HUES48 (cell line): ENCODE measurements around the gene SIRPB2.

Source experiments
- H3K27ac ChIP-seq: one replicate; pipeline ENCODE4 v1.7.0; 2013; ENCODE audit warnings: low read depth, low read length, inconsistent platforms
- H3K27me3 ChIP-seq: 2 replicates; pipeline ENCODE4 v1.6.1; 2013; ENCODE audit warnings: mild to moderate bottlenecking, low read length; ENCODE audit not compliant: control insufficient read depth, insufficient read depth
- H3K36me3 ChIP-seq: 2 replicates; pipeline ENCODE4 v1.6.1; 2013; ENCODE audit warnings: low read length; ENCODE audit not compliant: control insufficient read depth, insufficient read depth
- H3K4me1 ChIP-seq: 2 replicates; pipeline ENCODE4 v1.6.1; 2013; ENCODE audit warnings: mild to moderate bottlenecking, low read length; ENCODE audit not compliant: control insufficient read depth, insufficient read depth
- H3K4me3 ChIP-seq: 2 replicates; pipeline ENCODE4 v1.5.1; 2013; ENCODE audit warnings: mild to moderate bottlenecking, low read depth, low read length
- H3K9ac ChIP-seq: 2 replicates; pipeline ENCODE4 v1.6.1; 2013; ENCODE audit warnings: mild to moderate bottlenecking, low read depth, low read length, moderate library complexity
- H3K9me3 ChIP-seq: 2 replicates; pipeline ENCODE4 v1.6.1; 2013; ENCODE audit warnings: low read length; ENCODE audit not compliant: control insufficient read depth, insufficient read depth

SIRPB2 gene

DNA sequence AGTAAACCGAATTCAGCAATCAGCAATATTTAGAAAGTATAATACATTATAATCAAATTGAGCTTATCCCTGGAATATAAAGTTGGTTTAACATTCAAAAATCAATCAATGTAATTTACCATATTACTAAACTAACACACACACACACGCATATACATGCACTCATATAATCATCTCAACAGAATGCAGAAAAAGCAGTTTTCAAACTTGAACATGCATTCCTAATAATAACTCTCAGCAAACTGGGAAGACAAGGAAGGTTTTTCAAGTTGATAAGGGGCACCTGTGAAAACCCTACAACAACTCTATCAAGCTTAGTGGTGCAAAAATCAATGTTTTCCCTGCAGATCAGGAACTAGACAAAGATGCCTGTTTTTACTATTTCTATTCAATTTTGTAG lies 4.7 kb downstream of the SIRPB2 start:
- Histone ChIP-seq H3K27me3 (no peaks in the 10 kb centered on the region), H3K4me3 (no peak overlapping the region), H3K27ac (no peak overlapping the region), H3K9ac (no peak overlapping the region), H3K9me3 (no peaks in the 10 kb centered on the region), H3K36me3 (no peaks in the 10 kb centered on the region), H3K4me1 (no peaks in the 10 kb centered on the region)

DNA sequence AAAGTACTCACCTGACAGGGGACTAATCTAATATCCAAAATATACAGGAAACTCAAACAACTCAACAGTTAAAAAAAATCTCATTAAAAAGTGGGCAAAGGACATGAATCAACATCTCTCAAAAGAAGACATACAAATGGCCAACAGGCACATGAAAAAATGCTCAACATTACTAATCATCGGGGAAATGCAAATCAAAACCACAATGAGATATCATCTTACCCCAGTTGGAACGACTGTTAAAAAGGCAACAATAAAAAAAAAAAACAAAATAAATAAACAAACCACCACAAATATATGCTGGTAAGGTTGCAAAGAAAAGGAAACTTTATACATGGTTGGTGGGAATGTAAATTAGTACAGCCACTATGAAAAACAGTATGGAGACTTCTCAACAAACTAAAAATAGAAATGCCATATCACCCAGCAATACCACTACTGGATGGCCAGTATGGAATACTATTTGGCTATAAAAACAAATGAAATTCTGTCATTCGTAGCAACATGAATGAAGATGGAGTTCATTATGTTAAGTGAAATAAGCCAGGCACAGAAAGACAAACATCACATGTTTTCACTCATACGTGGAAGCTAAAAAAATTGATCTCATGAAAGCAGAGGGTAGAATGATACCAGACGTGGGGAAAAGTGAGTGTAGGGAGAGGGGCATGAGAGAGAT lies 6.6 kb downstream of the SIRPB2 start:
- Histone ChIP-seq H3K27me3 (no peaks in the 10 kb centered on the region), H3K9me3 (no peaks in the 10 kb centered on the region), H3K4me3 (no peak overlapping the region), H3K36me3 (no peaks in the 10 kb centered on the region), H3K27ac (no peak overlapping the region), H3K9ac (no peak overlapping the region), H3K4me1 (no peaks in the 10 kb centered on the region)

DNA sequence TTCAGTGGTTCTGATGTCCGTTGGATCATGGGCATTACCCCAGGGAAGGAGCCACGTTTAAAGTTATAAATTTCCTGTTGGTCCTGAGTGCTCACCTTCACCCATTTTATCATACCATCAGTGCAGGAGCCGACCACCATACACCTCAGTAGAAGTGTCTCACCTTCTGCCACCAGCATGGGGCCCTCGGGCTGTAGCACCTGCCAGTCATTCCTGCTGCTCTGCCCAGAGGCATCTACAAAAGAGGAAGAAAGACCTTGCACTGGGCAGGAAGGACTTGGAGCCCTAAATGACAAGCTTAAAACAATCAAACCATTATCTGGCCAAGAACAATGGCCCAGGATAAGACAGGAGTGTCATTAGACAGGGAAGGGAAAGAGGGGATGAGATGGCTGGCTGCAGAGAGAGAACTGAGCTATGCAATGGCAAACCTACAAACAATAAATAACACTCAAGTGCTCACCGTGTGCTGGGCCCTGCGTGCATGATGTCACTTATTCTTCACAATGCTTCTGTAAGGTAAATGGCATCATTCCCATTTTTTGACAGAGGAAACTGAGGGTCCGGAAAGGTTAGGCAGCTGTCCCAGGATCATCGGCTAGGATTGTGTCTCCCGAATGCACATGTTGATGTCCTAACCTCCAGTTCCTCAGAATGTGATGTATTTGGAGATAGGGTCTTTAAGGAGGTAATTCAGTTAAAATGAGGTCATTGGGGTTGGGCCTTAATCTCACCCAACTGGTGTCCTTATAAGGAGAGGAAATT lies 11.2 kb downstream of the SIRPB2 start:
- H3K27ac ChIP-seq, result no peak overlapping the region
- H3K27me3 ChIP-seq, result no peaks in the 10 kb centered on the region
- H3K4me1 ChIP-seq, result no peaks in the 10 kb centered on the region
- H3K9me3 ChIP-seq, result no peaks in the 10 kb centered on the region
- no peak overlapping the region for H3K4me3 ChIP-seq
- H3K36me3 ChIP-seq, result no peaks in the 10 kb centered on the region
- no peak overlapping the region for H3K9ac ChIP-seq

DNA sequence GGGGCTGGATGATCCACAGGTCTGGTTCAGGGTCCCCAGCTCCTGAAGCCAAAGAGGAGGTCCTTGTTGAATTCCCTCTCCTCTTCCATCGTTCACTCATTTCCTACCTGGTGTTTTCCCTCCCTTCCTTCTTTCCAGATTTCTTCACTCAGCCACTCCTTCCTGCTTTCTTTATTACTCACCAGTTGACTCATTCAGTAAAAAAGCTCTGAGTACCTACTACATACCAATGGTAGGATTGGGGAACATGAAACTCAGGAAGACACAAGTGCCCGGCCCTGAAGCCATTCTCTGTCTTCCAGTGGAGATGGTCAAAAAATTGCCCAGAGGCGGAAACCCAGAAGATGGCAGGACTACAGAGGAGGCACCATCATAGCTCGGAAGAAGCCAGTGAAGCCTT lies 12.7 kb downstream of the SIRPB2 start:
- Histone ChIP-seq H3K9me3 (no peaks in the 10 kb centered on the region), H3K4me1 (no peaks in the 10 kb centered on the region), H3K9ac (no peak overlapping the region), H3K4me3 (no peak overlapping the region), H3K27ac (no peak overlapping the region), H3K36me3 (no peaks in the 10 kb centered on the region), H3K27me3 (no peaks in the 10 kb centered on the region)

DNA sequence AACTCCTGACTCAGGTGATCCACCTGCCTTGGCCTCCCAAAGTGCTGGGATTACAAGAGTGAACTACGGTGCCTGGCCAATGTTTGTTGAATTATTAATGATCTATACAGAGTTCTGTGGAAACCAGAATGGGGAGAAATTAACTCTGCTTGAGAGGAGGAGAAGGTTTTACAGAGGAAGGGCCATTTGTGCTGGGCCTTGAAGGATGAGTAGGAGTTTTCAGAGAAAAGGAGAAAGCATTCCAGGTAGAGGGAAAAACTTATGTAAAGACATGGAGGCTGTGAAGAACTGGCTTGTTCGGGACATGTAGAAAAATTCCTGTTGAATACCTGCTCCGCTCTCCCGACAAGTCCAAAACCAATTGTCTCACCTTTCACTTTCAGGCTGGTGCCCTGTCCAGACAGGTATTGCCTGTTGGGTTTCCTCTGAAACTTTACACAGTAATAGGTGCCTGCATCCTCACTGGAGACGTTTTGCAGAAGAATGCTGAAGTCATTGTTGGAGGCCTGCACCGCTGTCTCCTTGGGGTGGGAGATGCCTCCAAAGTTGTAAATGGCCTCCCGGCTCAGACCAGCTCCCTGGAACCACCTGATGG lies 13.2 kb downstream of the SIRPB2 start:
- Histone ChIP-seq H3K27me3 (no peaks in the 10 kb centered on the region), H3K9me3 (no peaks in the 10 kb centered on the region), H3K9ac (no peak overlapping the region), H3K36me3 (no peaks in the 10 kb centered on the region), H3K27ac (no peak overlapping the region), H3K4me1 (no peaks in the 10 kb centered on the region), H3K4me3 (no peak overlapping the region)

DNA sequence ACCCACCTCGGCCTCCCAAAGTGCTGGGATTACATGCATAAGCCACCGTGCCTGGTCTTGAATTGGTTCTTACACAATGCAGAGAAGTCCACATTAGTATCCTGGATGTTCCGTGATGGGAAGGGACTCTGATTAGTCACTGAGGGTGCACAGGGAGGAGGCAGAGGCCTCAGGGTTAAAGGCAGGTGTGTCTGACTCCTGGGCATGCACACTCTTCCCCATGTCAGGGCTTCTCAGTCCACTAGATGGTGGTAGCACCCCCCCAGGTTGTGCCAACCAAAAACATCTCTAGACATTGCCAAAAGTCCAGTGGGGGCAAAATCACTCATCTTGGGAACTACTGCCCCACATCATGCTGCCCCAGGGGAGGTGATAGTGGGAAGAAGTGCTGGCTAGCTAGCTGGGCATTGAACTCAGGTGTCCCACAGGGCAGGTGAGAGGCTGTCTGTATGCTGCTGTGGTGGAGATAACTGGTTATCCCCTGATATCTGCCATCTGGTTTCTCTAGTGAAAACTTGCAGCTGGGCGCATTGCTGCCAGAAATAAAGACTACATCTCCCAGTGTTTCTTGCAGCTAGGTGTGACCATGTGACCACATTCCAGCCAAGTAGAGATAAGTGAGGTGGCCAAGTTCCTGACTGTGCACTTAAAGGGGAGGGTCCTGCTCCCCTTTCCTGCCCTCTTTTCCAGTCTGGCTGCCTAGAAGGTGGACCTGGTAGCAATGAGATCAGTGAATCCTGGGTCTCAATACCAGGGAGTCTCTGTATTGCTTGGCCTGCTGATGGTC lies 16.2 kb downstream of the SIRPB2 start:
- no peak overlapping the region for H3K27ac ChIP-seq
- no peaks in the 10 kb centered on the region; the same call in 1 of the 2 replicates for H3K4me1 ChIP-seq
- H3K9ac ChIP-seq, result no peak overlapping the region
- H3K36me3 ChIP-seq, result no peaks in the 10 kb centered on the region
- no peaks in the 10 kb centered on the region for H3K27me3 ChIP-seq
- H3K4me3 ChIP-seq, result no peak overlapping the region
- no peaks in the 10 kb centered on the region for H3K9me3 ChIP-seq

DNA sequence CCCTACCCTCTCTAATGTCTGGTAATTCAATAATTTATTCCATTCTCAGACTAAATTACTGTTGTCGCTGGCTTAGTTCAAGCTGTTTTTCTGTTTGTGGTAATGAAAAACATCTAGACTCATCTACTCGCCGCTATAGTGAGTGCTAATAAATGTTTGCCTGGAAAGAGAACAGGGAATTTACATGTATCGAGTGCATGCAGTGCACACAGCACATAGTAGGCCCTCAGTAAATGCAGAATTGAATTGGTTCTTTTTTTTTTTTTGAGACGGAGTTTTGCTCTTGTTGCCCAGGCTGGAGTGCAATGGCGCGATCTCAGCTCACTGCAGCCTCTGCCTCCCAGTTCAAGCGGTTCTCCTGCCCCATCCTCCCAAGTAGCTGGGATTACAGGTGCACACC lies 16.9 kb downstream of the SIRPB2 start:
- H3K4me3 ChIP-seq, result no peak overlapping the region
- H3K9me3 ChIP-seq, result no peaks in the 10 kb centered on the region
- no peak overlapping the region for H3K9ac ChIP-seq
- H3K36me3 ChIP-seq, result no peaks in the 10 kb centered on the region
- no peaks in the 10 kb centered on the region; the same call in 1 of the 2 replicates for H3K4me1 ChIP-seq
- H3K27ac ChIP-seq, result no peak overlapping the region
- no peaks in the 10 kb centered on the region for H3K27me3 ChIP-seq

DNA sequence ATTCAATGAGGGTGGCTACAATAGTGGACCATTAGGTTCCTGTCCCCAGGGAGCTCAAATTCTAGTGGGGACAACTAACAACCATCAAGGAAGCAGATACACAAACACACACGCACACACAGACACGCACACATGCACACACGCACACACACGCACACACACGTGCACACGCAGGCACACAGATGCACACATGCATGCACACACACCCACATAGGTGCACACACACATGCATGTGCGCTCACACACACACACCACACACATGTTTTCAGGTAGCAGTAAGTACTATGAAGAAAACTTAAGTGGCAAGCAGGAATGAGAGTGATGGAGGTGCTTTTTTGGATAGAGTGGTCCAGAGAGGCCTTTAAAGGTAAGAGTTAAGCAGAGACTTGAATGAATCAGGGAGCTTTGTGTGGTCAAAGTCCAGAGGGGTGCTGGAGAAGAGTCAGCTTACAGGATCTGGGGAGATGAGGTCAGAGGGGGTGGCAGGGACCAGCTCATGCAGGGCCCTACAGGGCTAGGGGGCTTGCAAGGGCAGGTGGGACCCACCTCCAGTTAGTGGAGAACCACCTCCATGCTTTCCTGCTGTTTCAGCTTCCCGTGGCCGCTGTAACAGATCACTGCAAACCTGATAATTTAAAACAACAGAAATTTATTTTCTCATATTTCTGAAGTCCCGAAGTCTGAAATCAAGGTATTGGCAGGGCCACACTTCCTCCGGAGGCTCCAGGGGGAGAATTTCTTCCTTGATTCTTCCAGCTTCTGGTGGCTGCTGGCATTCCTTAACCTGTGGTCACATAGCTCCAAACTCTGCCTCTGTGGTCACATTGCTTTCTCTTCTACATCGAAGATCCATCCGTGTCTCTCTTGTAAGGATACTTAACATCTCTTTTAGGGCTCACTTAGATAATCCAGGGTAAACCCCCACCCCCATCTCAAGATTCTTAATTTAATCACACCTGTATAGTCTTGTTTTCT lies 17.7 kb downstream of the SIRPB2 start:
- H3K4me1 ChIP-seq, result no peaks in the 10 kb centered on the region; the same call in 1 of the 2 replicates
- H3K9me3 ChIP-seq, result no peaks in the 10 kb centered on the region
- no peaks in the 10 kb centered on the region for H3K36me3 ChIP-seq
- no peaks in the 10 kb centered on the region for H3K27me3 ChIP-seq
- no peak overlapping the region for H3K27ac ChIP-seq
- H3K9ac ChIP-seq, result no peak overlapping the region
- no peak overlapping the region for H3K4me3 ChIP-seq

DNA sequence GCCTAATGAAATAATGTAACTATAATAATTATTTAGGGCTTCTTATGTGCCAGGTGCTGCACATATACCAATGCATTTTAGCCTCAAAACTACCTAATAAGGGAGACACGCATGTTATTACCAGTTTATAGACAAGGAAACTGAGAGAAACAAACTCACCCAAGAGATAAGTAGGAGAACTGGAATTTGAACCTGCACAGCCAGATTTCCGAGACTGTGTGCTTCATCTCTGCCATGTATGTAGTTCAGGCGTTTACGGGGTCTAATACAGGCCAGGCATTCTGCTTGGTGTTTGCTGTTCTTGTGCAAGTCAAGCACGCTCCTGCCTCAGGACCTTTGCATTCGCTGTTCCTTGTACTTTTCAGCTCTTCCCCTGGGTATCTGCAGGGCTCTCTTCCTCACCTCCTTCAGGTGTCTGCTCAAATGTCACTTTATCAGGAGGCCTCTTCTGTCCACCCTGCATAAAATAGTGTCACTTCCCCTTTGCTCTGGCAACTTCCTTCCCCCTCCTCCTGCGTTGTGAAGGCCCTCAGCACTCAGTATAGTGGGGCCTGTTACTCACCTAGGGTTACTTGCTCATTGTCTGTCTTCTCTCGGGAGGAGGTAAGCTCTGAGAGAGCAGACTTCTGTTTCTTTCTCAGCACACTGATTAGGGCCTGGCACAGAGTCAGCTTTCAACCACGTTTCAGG lies 18.5 kb downstream of the SIRPB2 start:
- H3K9ac ChIP-seq, result no peak overlapping the region
- H3K36me3 ChIP-seq, result no peaks in the 10 kb centered on the region
- no peaks in the 10 kb centered on the region for H3K9me3 ChIP-seq
- no peak overlapping the region for H3K27ac ChIP-seq
- peaks cover 2% of the 10 kb centered on the region; the same call in 1 of the 2 replicates for H3K4me1 ChIP-seq
- H3K27me3 ChIP-seq, result no peaks in the 10 kb centered on the region
- no peak overlapping the region for H3K4me3 ChIP-seq

DNA sequence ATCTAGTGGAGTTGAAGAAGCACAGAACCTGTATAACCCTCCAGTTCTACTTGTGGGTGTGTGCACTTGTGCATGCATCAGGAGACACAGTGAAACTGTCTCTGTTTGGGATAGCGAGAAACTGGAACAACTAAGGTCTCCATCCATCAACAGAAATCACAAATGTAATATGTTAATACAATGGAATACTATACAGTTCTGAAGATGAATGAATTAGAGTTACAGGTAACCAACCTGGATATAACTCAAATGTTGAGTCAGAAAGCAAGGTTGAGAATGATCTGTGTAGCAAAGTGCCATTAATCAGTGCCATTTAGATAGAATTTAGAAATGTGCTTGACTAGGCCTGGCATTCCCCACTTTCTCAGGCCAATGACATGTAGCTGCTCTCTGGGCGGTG lies 20.0 kb downstream of the SIRPB2 start:
- H3K4me3 ChIP-seq, result no peak overlapping the region
- H3K36me3 ChIP-seq, result no peaks in the 10 kb centered on the region
- no peak overlapping the region for H3K27ac ChIP-seq
- peaks cover 10% of the 10 kb centered on the region for H3K4me1 ChIP-seq
- no peaks in the 10 kb centered on the region for H3K27me3 ChIP-seq
- H3K9me3 ChIP-seq, result no peaks in the 10 kb centered on the region
- H3K9ac ChIP-seq, result no peak overlapping the region
